OCI-LY1 (cell line): ENCODE results near the gene ADGRF1.

Experiments used
- H2AFZ ChIP-seq: fragments of 200-600 bp; sonication (generic), shearing (Covaris generic); 2 replicates; pipeline ENCODE4 v1.6.0; 2014; ENCODE audit warnings: antibody characterized with exemption, mild to moderate bottlenecking, low read length
- H3F3A ChIP-seq: fragments of 200-600 bp; sonication (generic), shearing (Covaris generic); 2 replicates; pipeline ENCODE4 v1.6.0; 2014; ENCODE audit warnings: mild to moderate bottlenecking, antibody characterized with exemption, low read length, moderate library complexity; ENCODE audit not compliant: insufficient read depth
- H3K27ac ChIP-seq: fragments of 200-600 bp; sonication (generic); 2 replicates; pipeline ENCODE4 v1.5.1; 2014; ENCODE audit warnings: low read length, mixed run types, mild to moderate bottlenecking, low read depth; ENCODE audit not compliant: poor library complexity, severe bottlenecking
- H3K27me3 ChIP-seq: fragments of 200-600 bp; sonication (generic); 2 replicates; pipeline ENCODE4 v1.6.0; 2014; ENCODE audit warnings: antibody characterized with exemption, mild to moderate bottlenecking, low read length, moderate library complexity; ENCODE audit not compliant: insufficient read depth
- H3K36me3 ChIP-seq: fragments of 200-600 bp; sonication (generic); 2 replicates; pipeline ENCODE4 v1.6.1; 2014; ENCODE audit warnings: mild to moderate bottlenecking, antibody characterized with exemption, low read length, moderate library complexity, mixed read lengths; ENCODE audit not compliant: insufficient read depth
- H3K4me1 ChIP-seq: fragments of 200-600 bp; sonication (generic); 2 replicates; pipeline ENCODE4 v1.5.1; 2014; ENCODE audit warnings: mild to moderate bottlenecking, low read length, moderate library complexity; ENCODE audit not compliant: insufficient read depth, severe bottlenecking
- H3K4me2 ChIP-seq: fragments of 200-600 bp; sonication (generic), shearing (Covaris generic); 2 replicates; pipeline ENCODE4 v1.6.1; 2014; ENCODE audit warnings: low read length
- H3K4me3 ChIP-seq: fragments of 200-600 bp; sonication (generic); 2 replicates; pipeline ENCODE4 v1.5.1; 2014; ENCODE audit warnings: low read length, low read depth, mild to moderate bottlenecking, mixed read lengths; ENCODE audit not compliant: poor library complexity, severe bottlenecking
- H3K79me2 ChIP-seq: fragments of 200-600 bp; shearing (Covaris generic); 2 replicates; pipeline ENCODE4 v1.6.1; 2016; ENCODE audit warnings: mixed run types, low read length, mixed read lengths; ENCODE audit not compliant: insufficient read depth
- H3K9ac ChIP-seq: fragments of 200-600 bp; sonication (generic), shearing (Covaris generic); 2 replicates; pipeline ENCODE4 v1.6.1; 2014; ENCODE audit warnings: mild to moderate bottlenecking, low read length, mixed read lengths
- H3K9me2 ChIP-seq: fragments of 200-600 bp; sonication (generic), shearing (Covaris generic); 2 replicates; pipeline ENCODE4 v1.6.1; 2014; ENCODE audit warnings: low read depth, mild to moderate bottlenecking, low read length, mixed read lengths
- H3K9me3 ChIP-seq: fragments of 200-600 bp; shearing (Covaris generic); 2 replicates; pipeline ENCODE4 v1.6.1; 2014; ENCODE audit warnings: low read length, mixed read lengths
- H4K20me1 ChIP-seq: fragments of 200-600 bp; sonication (generic), shearing (Covaris generic); 2 replicates; pipeline ENCODE4 v1.6.0; 2016; ENCODE audit warnings: mild to moderate bottlenecking, low read length; ENCODE audit not compliant: insufficient read depth
- CTCF ChIP-seq: fragments of 200-600 bp; sonication (generic), shearing (Covaris generic); IDR thresholded peaks from 2 replicates; pipeline ENCODE4 v1.5.1; 2017; ENCODE audit warnings: mild to moderate bottlenecking, antibody characterized with exemption, low read length, moderate library complexity, mixed read lengths
- EZH2 ChIP-seq: fragments of 200-600 bp; sonication (generic), shearing (Covaris generic); IDR thresholded peaks from 2 replicates; pipeline ENCODE4 v1.8.0; 2017; ENCODE audit warnings: borderline replicate concordance, mixed run types, mild to moderate bottlenecking, antibody characterized with exemption, low read length, moderate library complexity, mixed read lengths

Gene ADGRF1

GRCh38 chr6:47079638-47080037, 37.5 kb upstream of the ADGRF1 start:
- no peak for TF ChIP-seq CTCF
- TF ChIP-seq EZH2 = no peak
- Histone ChIP-seq H3K4me2 (no peak overlapping the region), H3K27me3 (no peaks in the 10 kb centered on the region)

GRCh38 chr6:47078991-47079390, 36.9 kb upstream of the ADGRF1 start:
- no peaks in the 10 kb centered on the region for H3K4me1 ChIP-seq

More at GRCh38 chr6:47079638-47080037, 37.5 kb upstream of the ADGRF1 start:
- Histone ChIP-seq H3K9ac (no peak overlapping the region), H3K9me3 (no peaks in the 10 kb centered on the region), H2AFZ (no peak overlapping the region), H3K4me3 (no peak overlapping the region), H3K79me2 (no peaks in the 10 kb centered on the region), H3K36me3 (no peaks in the 10 kb centered on the region), H3K9me2 (no peaks in the 10 kb centered on the region), H3K4me1 (no peaks in the 10 kb centered on the region), H3F3A (no peaks in the 10 kb centered on the region), H3K27ac (no peak overlapping the region), H4K20me1 (no peaks in the 10 kb centered on the region)

GRCh38 chr6:47076422-47077344, 34.6 kb upstream of the ADGRF1 start:
- H3K36me3 ChIP-seq = no peaks in the 10 kb centered on the region
- no peak for TF ChIP-seq EZH2
- no peak for TF ChIP-seq CTCF
- no peaks in the 10 kb centered on the region for H4K20me1 ChIP-seq
- no peaks in the 10 kb centered on the region for H3K27me3 ChIP-seq
- H3K4me2 ChIP-seq = no peak overlapping the region
- H3K4me3 ChIP-seq = no peak overlapping the region
- H3K27ac ChIP-seq = no peak overlapping the region
- H3K9me3 ChIP-seq = no peaks in the 10 kb centered on the region
- H3F3A ChIP-seq = no peaks in the 10 kb centered on the region
- no peaks in the 10 kb centered on the region for H3K4me1 ChIP-seq
- H3K9ac ChIP-seq = no peak overlapping the region
- H3K9me2 ChIP-seq = no peaks in the 10 kb centered on the region
- H2AFZ ChIP-seq = no peak overlapping the region
- no peaks in the 10 kb centered on the region for H3K79me2 ChIP-seq

More at GRCh38 chr6:47078991-47079390, 36.9 kb upstream of the ADGRF1 start:
- Histone ChIP-seq H3K79me2 (no peaks in the 10 kb centered on the region), H3K27ac (no peak overlapping the region), H3K4me2 (no peak overlapping the region), H3F3A (no peaks in the 10 kb centered on the region), H3K9me2 (no peaks in the 10 kb centered on the region), H4K20me1 (no peaks in the 10 kb centered on the region), H3K9ac (no peak overlapping the region), H3K4me3 (no peak overlapping the region), H3K27me3 (no peaks in the 10 kb centered on the region), H3K9me3 (no peaks in the 10 kb centered on the region), H2AFZ (no peak overlapping the region), H3K36me3 (no peaks in the 10 kb centered on the region)
- TF ChIP-seq EZH2 (no peak), CTCF (no peak)
